Osteocyte (in vitro differentiated cells): ENCODE data around the gene MYO1A. TPM values are rescaled to one million over a fixed set of nuclear protein-coding genes. Genes with fewer than 3 reads are reported as not detected.

Experiments used
- DNase-seq: peaks from one replicate; pipeline ENCODE4 v3.0.0; 2021; ENCODE audit warnings: mixed read lengths; ENCODE audit not compliant: unreplicated experiment; ENCODE audit errors: extremely low spot score
- H3K27ac Mint-ChIP-seq: one replicate; pipeline ENCODE4 v1.8.0; 2021; ENCODE audit warnings: mild to moderate bottlenecking, mixed read lengths; ENCODE audit not compliant: unreplicated experiment
- H3K27me3 Mint-ChIP-seq: one replicate; pipeline ENCODE4 v1.8.0; 2021; ENCODE audit warnings: mixed read lengths; ENCODE audit not compliant: unreplicated experiment
- H3K36me3 Mint-ChIP-seq: one replicate; pipeline ENCODE4 v1.8.0; 2021; ENCODE audit warnings: mixed read lengths; ENCODE audit not compliant: unreplicated experiment
- H3K4me1 Mint-ChIP-seq: one replicate; pipeline ENCODE4 v1.8.0; 2021; ENCODE audit warnings: mixed read lengths; ENCODE audit not compliant: unreplicated experiment
- H3K4me3 Mint-ChIP-seq: one replicate; pipeline ENCODE4 v1.8.0; 2021; ENCODE audit warnings: mild to moderate bottlenecking, moderate library complexity, mixed read lengths; ENCODE audit not compliant: unreplicated experiment
- H3K9me3 Mint-ChIP-seq: one replicate; pipeline ENCODE4 v1.8.0; 2021; ENCODE audit warnings: mixed read lengths; ENCODE audit not compliant: unreplicated experiment
- CTCF ChIP-seq: fragments of 200-600 bp; sonication (generic); IDR thresholded peaks from 2 replicates; pipeline ENCODE4 v1.5.0; 2021; ENCODE audit warnings: antibody characterized with exemption, mild to moderate bottlenecking, moderate library complexity
- total RNA-seq: library from RNA; stranded (reverse); gene quantifications from 2 replicates; pipeline ENCODE4 v1.2.1, GENCODE V29; 2021

Gene MYO1A
- total RNA-seq, 1 donor from 2014 or later: not detected

GRCh38 chr12:57044889-57045288 is 5.0 kb downstream of the MYO1A start:
- DNase-seq: no peak
- H3K4me1 Mint-ChIP-seq: peaks cover 3% of the 10 kb centered on the region
- peaks cover 35% of the 10 kb centered on the region for H3K27me3 Mint-ChIP-seq
- H3K27ac Mint-ChIP-seq: no peak overlapping the region
- no peaks in the 10 kb centered on the region for H3K36me3 Mint-ChIP-seq
- H3K4me3 Mint-ChIP-seq: no peak overlapping the region
- H3K9me3 Mint-ChIP-seq: no peaks in the 10 kb centered on the region
- TF ChIP-seq CTCF: no peak

GRCh38 chr12:57044468-57044867 is 5.5 kb downstream of the MYO1A start:
- Mint-ChIP-seq H3K27me3 (peaks cover 36% of the 10 kb centered on the region), H3K4me1 (peaks cover 3% of the 10 kb centered on the region), H3K9me3 (no peaks in the 10 kb centered on the region), H3K27ac (no peak overlapping the region), H3K36me3 (no peaks in the 10 kb centered on the region), H3K4me3 (no peak overlapping the region)
- TF ChIP-seq CTCF: no peak
- no peak for DNase-seq

- Mint-ChIP-seq H3K27me3 (peaks cover 49% of the 10 kb centered on the region), H3K27ac (no peak overlapping the region), H3K4me1 (no peaks in the 10 kb centered on the region), H3K4me3 (no peak overlapping the region), H3K36me3 (no peaks in the 10 kb centered on the region), H3K9me3 (no peaks in the 10 kb centered on the region)
- DNase-seq: no peak
- no peak for TF ChIP-seq CTCF
These were observed 7.2 kb downstream of the MYO1A start for GRCh38 chr12:57042695-57043094.

- Mint-ChIP-seq H3K4me3 (no peak overlapping the region), H3K36me3 (no peaks in the 10 kb centered on the region), H3K27ac (no peak overlapping the region), H3K27me3 (peaks cover 56% of the 10 kb centered on the region), H3K9me3 (no peaks in the 10 kb centered on the region), H3K4me1 (no peaks in the 10 kb centered on the region)
- DNase-seq: no peak
- TF ChIP-seq CTCF: no peak
These were observed 9.2 kb downstream of the MYO1A start for GRCh38 chr12:57040750-57041149.

- Mint-ChIP-seq H3K27ac (no peak overlapping the region), H3K36me3 (no peaks in the 10 kb centered on the region), H3K4me1 (no peaks in the 10 kb centered on the region), H3K9me3 (no peaks in the 10 kb centered on the region), H3K4me3 (no peak overlapping the region), H3K27me3 (peaks cover 59% of the 10 kb centered on the region)
- no peak for TF ChIP-seq CTCF
- DNase-seq: no peak
These were observed 9.7 kb downstream of the MYO1A start for GRCh38 chr12:57040211-57040610.
